ENCODE data around the gene KCNH3. TPM values are rescaled to one million over a fixed set of nuclear protein-coding genes. Genes with fewer than 3 reads are reported as not detected.

Gene KCNH3
- polyA plus RNA-seq, 1 donor (not counting 4 experiments of a cell fraction or from before 2014, with no cell fraction given), result 0.08 TPM

DNA sequence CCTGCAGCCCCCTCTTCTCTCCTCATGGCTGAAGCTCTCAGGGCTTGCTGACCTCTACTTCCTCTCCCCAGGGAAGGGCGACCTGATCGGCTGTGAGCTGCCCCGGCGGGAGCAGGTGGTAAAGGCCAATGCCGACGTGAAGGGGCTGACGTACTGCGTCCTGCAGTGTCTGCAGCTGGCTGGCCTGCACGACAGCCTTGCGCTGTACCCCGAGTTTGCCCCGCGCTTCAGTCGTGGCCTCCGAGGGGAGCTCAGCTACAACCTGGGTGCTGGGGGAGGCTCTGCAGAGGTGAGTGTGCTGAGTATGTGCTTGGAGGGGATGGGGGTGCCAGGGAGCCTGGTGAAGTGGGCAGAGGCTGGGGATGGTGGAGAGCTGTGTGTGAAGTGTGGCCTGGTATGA, 15.4 kb downstream of the KCNH3 start:
- H3K4me1 ChIP-seq (ENCODE audit: control insufficient read depth, extremely low read depth, insufficient read depth, low read length), result peaks cover 7% of the 10 kb centered on the region
- H3K9ac ChIP-seq (ENCODE audit: control insufficient read depth, extremely low read depth, insufficient read depth, low read length), result no peak overlapping the region
- H3K27me3 ChIP-seq (ENCODE audit: control insufficient read depth, extremely low read depth, insufficient read depth, low read length), result peaks cover 37% of the 10 kb centered on the region
- DNase-seq (ENCODE audit: low read depth, low spot score) (no peak), FAIRE-seq (no peak)
- dilution Hi-C loops (cut with MboI; ENCODE audit: extremely low pct_ligation_motif_present, low sequenced_read_pairs), result no loop called here
- H3K4me2 ChIP-seq (ENCODE audit: control insufficient read depth, extremely low read depth, insufficient read depth, low read depth, low read length), result no peak overlapping the region
- TF ChIP-seq EZH2 (IDR thresholded peaks at IDR 0.05; ENCODE audit: low read length), result no peak
- TF ChIP-seq, protein P1, sequence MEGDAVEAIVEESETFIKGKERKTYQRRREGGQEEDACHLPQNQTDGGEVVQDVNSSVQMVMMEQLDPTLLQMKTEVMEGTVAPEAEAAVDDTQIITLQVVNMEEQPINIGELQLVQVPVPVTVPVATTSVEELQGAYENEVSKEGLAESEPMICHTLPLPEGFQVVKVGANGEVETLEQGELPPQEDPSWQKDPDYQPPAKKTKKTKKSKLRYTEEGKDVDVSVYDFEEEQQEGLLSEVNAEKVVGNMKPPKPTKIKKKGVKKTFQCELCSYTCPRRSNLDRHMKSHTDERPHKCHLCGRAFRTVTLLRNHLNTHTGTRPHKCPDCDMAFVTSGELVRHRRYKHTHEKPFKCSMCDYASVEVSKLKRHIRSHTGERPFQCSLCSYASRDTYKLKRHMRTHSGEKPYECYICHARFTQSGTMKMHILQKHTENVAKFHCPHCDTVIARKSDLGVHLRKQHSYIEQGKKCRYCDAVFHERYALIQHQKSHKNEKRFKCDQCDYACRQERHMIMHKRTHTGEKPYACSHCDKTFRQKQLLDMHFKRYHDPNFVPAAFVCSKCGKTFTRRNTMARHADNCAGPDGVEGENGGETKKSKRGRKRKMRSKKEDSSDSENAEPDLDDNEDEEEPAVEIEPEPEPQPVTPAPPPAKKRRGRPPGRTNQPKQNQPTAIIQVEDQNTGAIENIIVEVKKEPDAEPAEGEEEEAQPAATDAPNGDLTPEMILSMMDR (optimal IDR thresholded peaks at IDR 0.05 in 1 of 3, IDR thresholded peaks at IDR 0.05 in 1 of 3, conservative IDR thresholded peaks at IDR 0.05 in 1 of 3; ENCODE audit: extremely low read depth in 1 of 3, insufficient read depth in 2 of 3, low read length in 3 of 3), result no peak
- H3K9me1 ChIP-seq (ENCODE audit: control insufficient read depth, extremely low read depth, insufficient read depth, low read length), result no peaks in the 10 kb centered on the region
- H3K27ac ChIP-seq (ENCODE audit: control insufficient read depth, insufficient read depth, low read length), result no peak overlapping the region
- no peaks in the 10 kb centered on the region for H4K20me1 ChIP-seq (ENCODE audit: control insufficient read depth, extremely low read depth, insufficient read depth, low read length)
- H3K4me3 ChIP-seq (ENCODE audit: control insufficient read depth in 2 of 3, extremely low read depth in 1 of 3, insufficient read depth in 2 of 3, low read depth in 1 of 3, low read length in 3 of 3), result no peak overlapping the region
- H3K9me3 ChIP-seq (ENCODE audit: control insufficient read depth, low read depth, low read length), result no peaks in the 10 kb centered on the region
- H3K79me2 ChIP-seq (ENCODE audit: control insufficient read depth, insufficient read depth, low read length), result no peaks in the 10 kb centered on the region
- H2AFZ ChIP-seq (ENCODE audit: control insufficient read depth, low read length), result no peak overlapping the region
- peaks cover 11 to 12% of the 10 kb centered on the region in 2 experiments for H3K36me3 ChIP-seq (ENCODE audit: control insufficient read depth in 2 of 2, extremely low read depth in 1 of 2, insufficient read depth in 2 of 2, low read length in 2 of 2)

DNA sequence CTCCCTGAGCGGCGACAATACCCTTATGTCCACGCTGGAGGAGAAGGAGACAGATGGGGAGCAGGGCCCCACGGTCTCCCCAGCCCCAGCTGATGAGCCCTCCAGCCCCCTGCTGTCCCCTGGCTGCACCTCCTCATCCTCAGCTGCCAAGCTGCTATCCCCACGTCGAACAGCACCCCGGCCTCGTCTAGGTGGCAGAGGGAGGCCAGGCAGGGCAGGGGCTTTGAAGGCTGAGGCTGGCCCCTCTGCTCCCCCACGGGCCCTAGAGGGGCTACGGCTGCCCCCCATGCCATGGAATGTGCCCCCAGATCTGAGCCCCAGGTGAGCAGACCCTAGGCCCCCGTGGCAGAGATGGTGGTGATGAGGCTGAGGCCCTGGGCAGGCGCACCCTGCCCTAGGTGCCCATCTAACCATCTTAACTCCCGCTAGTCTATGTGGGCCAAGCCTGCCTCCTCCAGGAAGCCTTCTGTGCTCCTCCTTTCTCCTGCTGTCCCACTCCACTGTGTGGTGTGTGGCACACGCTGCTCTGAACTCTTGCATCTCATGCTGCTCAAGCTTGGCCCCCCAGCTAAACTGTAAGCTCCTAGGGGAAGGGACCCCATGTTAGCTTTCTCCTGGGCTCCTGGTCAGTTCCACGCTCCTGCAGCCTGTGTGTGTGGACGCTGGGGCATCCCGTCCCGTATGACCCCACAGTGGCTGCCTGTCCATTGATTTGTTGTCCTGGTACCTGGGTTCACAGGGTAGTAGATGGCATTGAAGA, 17.0 kb downstream of the KCNH3 start:
- Histone ChIP-seq H3K79me2 (ENCODE audit: control insufficient read depth, insufficient read depth, low read length) (no peaks in the 10 kb centered on the region), H3K4me3 (ENCODE audit: control insufficient read depth in 2 of 3, extremely low read depth in 1 of 3, insufficient read depth in 2 of 3, low read depth in 1 of 3, low read length in 3 of 3) (no peak overlapping the region), H3K9ac (ENCODE audit: control insufficient read depth, extremely low read depth, insufficient read depth, low read length) (no peak overlapping the region), H3K9me3 (ENCODE audit: control insufficient read depth, low read depth, low read length) (no peaks in the 10 kb centered on the region), H3K4me1 (ENCODE audit: control insufficient read depth, extremely low read depth, insufficient read depth, low read length) (peaks cover 4% of the 10 kb centered on the region), H2AFZ (ENCODE audit: control insufficient read depth, low read length) (no peak overlapping the region), H3K36me3 (ENCODE audit: control insufficient read depth in 2 of 2, extremely low read depth in 1 of 2, insufficient read depth in 2 of 2, low read length in 2 of 2) (peaks cover 18 to 24% of the 10 kb centered on the region in 2 experiments), H3K27ac (ENCODE audit: control insufficient read depth, insufficient read depth, low read length) (no peak overlapping the region), H3K9me1 (ENCODE audit: control insufficient read depth, extremely low read depth, insufficient read depth, low read length) (no peaks in the 10 kb centered on the region), H3K4me2 (ENCODE audit: control insufficient read depth, extremely low read depth, insufficient read depth, low read depth, low read length) (no peak overlapping the region), H4K20me1 (ENCODE audit: control insufficient read depth, extremely low read depth, insufficient read depth, low read length) (no peaks in the 10 kb centered on the region), H3K27me3 (ENCODE audit: control insufficient read depth, extremely low read depth, insufficient read depth, low read length) (peaks cover 21% of the 10 kb centered on the region)
- FAIRE-seq (no peak), DNase-seq (ENCODE audit: low read depth, low spot score) (no peak)
- dilution Hi-C loops (cut with MboI; ENCODE audit: extremely low pct_ligation_motif_present, low sequenced_read_pairs), result no loop called here
- TF ChIP-seq, protein P1 (optimal IDR thresholded peaks at IDR 0.05 in 1 of 3, IDR thresholded peaks at IDR 0.05 in 1 of 3, conservative IDR thresholded peaks at IDR 0.05 in 1 of 3; ENCODE audit: extremely low read depth in 1 of 3, insufficient read depth in 2 of 3, low read length in 3 of 3), result no peak
- TF ChIP-seq EZH2 (IDR thresholded peaks at IDR 0.05; ENCODE audit: low read length), result no peak
